GM12865 (cell line): ENCODE results near the gene CYFIP1.

Experiments
- DNase-seq: peaks from one replicate; pipeline ENCODE4 v3.0.0; 2010; ENCODE audit warnings: low read depth
- H3K4me3 ChIP-seq: 2 replicates; pipeline ENCODE4 v1.5.1; 2011; ENCODE audit warnings: mild to moderate bottlenecking, low read depth, low read length, control low read depth
- CTCF ChIP-seq: IDR thresholded peaks from 2 replicates; pipeline ENCODE4 v1.5.1; 2011; ENCODE audit warnings: low read length, control low read depth, low read depth, inconsistent platforms; ENCODE audit not compliant: insufficient read depth; ENCODE audit errors: missing control alignments

Gene CYFIP1

DNA sequence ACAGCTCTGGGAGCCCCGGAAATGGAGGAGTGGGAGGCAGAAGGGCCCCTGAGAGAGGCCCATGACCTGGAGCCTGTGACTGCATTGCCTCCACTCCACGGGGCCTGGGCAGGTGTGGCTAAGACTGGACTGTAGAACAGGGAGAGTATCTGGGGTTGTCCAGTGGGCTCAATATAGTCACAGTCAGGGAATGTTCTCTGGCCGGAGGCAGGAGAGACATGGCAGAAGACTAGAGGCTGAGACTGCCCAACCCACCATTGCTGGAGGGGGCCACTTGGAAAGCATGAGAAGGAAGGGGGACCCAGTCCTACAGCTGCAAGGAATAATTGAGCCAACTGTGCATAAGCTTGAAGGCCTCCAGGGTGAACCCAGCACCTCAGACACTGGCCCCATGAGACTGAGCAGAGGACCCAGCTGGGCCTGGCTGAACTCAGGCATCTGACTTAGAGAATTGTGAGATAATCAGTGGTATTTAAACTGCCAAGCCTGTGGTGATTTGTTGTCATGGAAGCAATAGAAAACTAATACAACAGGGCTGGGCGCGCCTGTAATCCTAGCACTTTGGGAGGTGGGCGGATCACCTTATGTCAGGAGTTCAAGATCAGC, 108.6 kb downstream of the CYFIP1 start:
- TF ChIP-seq CTCF = no peak
- DNase-seq = no peak
- no peak overlapping the region for H3K4me3 ChIP-seq

DNA sequence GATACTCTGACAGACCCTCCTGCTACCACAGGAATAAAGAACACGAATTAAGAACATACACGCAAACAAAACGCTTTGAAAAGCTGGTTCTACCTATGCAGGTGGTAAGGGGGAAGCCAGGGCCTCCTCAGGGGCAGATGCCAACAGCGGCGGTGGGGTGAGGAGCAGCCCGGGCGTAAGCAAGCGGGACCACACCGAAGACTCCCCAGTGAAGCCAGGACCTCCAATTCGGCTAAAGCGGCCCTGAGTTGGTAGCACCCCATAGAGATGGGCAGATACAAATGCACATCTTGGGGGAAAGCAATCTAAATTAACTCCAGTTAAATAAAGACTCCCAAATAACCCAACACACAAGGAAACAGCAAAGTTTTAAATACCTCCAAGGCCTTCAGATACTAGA, 109.3 kb downstream of the CYFIP1 start:
- TF ChIP-seq CTCF = no peak
- no peak for DNase-seq
- H3K4me3 ChIP-seq = no peak overlapping the region

DNA sequence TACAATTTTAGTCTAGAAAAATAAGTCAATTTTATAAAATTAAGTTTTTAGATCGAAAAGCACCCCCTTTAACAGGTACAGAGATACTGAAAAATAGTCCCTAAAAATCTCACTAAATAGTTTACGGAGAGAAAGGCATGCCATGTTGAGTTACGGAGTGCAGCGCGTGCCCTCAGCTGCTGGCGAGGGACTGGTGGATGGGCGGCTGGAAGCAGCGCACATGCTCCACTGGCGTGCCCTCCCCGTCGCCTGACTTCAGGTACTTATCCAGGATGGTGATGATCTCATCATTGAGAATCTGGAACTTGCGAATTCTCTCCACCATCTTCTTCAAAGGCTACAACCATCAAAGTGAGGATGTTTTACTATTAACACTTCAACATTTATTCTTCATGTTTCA, 110.3 kb downstream of the CYFIP1 start:
- no peak for DNase-seq
- no peak for TF ChIP-seq CTCF
- H3K4me3 ChIP-seq = no peak overlapping the region

DNA sequence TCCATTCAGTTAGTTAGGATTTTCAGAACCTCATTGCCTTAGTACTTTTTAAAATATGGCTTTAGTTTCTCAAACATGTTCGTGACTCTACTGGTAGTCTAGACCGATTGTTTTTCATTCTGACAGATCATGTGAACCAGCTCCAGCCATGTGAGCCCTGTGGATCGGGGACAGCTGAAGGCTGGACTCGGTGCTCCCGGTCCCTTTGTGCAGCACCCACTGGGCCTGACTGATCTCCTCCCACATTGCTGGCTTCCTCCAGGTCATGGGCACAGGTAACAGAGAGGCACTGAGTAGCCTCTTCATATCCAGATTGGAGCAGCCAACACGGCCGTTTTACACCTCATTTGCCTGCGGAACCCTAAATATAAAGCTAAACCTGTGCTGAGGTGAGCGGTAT, 111.2 kb downstream of the CYFIP1 start:
- TF ChIP-seq CTCF = no peak
- DNase-seq = no peak
- no peak overlapping the region for H3K4me3 ChIP-seq

GRCh38 chr15:22868495-22868894, 111.7 kb downstream of the CYFIP1 start:
- no peak for TF ChIP-seq CTCF
- H3K4me3 ChIP-seq = no peak overlapping the region
- DNase-seq = no peak

DNA sequence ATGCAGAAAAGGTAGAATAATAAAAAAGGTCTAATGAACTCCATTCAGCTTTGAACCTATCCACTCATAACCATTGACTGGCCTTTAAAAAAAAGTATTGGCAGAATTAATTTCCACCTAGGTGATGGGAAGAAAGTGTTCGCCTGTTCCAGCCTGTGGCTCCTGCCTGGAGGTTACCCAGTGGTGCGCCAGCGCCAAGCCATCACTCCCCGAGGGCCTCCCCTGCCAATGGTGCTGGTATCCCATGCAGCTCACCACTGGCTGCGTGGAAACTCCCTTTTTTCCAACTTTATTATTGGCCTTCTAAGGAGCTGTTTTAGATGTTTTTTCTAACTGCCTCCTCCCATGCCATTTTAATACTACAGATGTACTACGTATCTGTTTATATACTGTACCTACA, 112.3 kb downstream of the CYFIP1 start:
- DNase-seq = no peak
- no peak for TF ChIP-seq CTCF
- no peak overlapping the region for H3K4me3 ChIP-seq

- DNase-seq = no peak
- TF ChIP-seq CTCF = no peak
- no peak overlapping the region for H3K4me3 ChIP-seq
Measured at GRCh38 chr15:22866079-22866478, 114.1 kb downstream of the CYFIP1 start.
